ENCODE data around the gene GTPBP4.

The GTPBP4 gene

DNA sequence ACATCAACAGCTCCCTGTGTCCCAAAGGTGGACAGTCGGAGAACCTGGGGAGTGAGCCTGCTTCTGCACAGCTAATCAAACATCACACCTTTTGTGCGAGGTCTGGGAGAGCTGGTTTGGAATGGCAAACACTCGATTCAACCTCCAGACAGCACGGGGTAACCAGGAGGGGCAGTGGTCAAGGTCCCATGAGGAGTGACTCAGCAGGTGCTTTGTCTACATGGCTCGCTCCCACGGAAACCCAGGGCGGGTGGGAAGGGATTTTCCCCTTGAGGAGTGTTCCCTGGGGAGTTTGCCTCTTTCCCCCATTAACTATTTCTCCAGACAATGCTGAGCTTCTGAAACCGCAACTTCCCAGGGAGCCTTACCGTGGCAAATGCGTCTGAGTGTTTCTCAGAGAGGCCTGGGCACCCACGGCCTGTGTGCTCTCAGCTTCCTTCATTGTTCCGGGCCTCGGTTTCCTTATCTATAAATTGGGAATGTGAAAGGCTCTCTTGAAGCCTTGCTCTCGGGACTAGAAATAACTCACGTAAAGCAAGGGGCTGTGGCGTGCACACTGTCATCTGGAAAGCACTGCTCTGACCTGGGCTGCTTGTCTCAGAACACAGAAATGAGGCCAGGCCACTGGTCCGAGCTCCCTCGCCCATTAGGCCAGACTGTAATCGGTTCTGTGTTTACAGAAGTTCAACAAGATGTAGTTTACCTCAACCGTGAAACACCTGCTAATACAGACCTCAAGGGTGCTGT is 14.0 kb upstream of the GTPBP4 start:
- Histone ChIP-seq H4K8ac (ENCODE audit: low read depth, low read length) (no peak overlapping the region), H3K36me3 (ENCODE audit: control insufficient read depth, insufficient read depth, low read length) (no peaks in the 10 kb centered on the region), H3K4me2 (ENCODE audit: low read length) (no peak overlapping the region), H3K79me1 (ENCODE audit: low read length) (no peaks in the 10 kb centered on the region), H2BK5ac (ENCODE audit: low read length) (no peak overlapping the region), H2BK15ac (replicated peaks; ENCODE audit: low read depth) (no peak overlapping the region), H3K9ac (ENCODE audit: low read length) (no peak overlapping the region), H3K79me2 (ENCODE audit: control insufficient read depth, insufficient read depth, low read length) (no peaks in the 10 kb centered on the region), H3K18ac (ENCODE audit: low read length) (no peak overlapping the region), H3K27ac (ENCODE audit: low read depth, low read length) (no peak overlapping the region), H3K4ac (ENCODE audit: low read depth, low read length) (no peak overlapping the region), H4K5ac (ENCODE audit: low read length) (no peak overlapping the region), H3K4me3 (ENCODE audit: low read length) (no peak overlapping the region), H3K23ac (ENCODE audit: low read length) (no peak overlapping the region), H3K56ac (ENCODE audit: low read length) (no peak overlapping the region), H2BK120ac (ENCODE audit: low read depth, low read length) (no peak overlapping the region), H3K4me1 (ENCODE audit: control insufficient read depth, low read depth, low read length) (peaks cover 2% of the 10 kb centered on the region), H3K27me3 (ENCODE audit: insufficient read depth, low read length, poor library complexity) (no peaks in the 10 kb centered on the region), H2AK5ac (ENCODE audit: low read length) (no peak overlapping the region)
- WGBS (ENCODE audit: extremely low coverage, insufficient coverage, low lambda C conversion rate), result no CpG with 5 or more reads among the region's 20 CpGs
- DNase-seq, result peak; percentile 67

- DNase-seq, result no peak
- Histone ChIP-seq H3K4me3 (ENCODE audit: low read length) (no peak overlapping the region), H3K4me1 (ENCODE audit: control insufficient read depth, low read depth, low read length) (peaks cover 2% of the 10 kb centered on the region), H2BK120ac (ENCODE audit: low read depth, low read length) (no peak overlapping the region), H3K79me1 (ENCODE audit: low read length) (no peaks in the 10 kb centered on the region), H3K27ac (ENCODE audit: low read depth, low read length) (no peak overlapping the region), H3K36me3 (ENCODE audit: control insufficient read depth, insufficient read depth, low read length) (no peaks in the 10 kb centered on the region), H2BK15ac (replicated peaks; ENCODE audit: low read depth) (no peak overlapping the region), H2AK5ac (ENCODE audit: low read length) (no peak overlapping the region), H3K4ac (ENCODE audit: low read depth, low read length) (no peak overlapping the region), H4K5ac (ENCODE audit: low read length) (no peak overlapping the region), H3K9ac (ENCODE audit: low read length) (no peak overlapping the region), H3K79me2 (ENCODE audit: control insufficient read depth, insufficient read depth, low read length) (no peaks in the 10 kb centered on the region), H3K23ac (ENCODE audit: low read length) (no peak overlapping the region), H3K56ac (ENCODE audit: low read length) (no peak overlapping the region), H3K27me3 (ENCODE audit: insufficient read depth, low read length, poor library complexity) (no peaks in the 10 kb centered on the region), H4K8ac (ENCODE audit: low read depth, low read length) (no peak overlapping the region), H2BK5ac (ENCODE audit: low read length) (no peak overlapping the region), H3K18ac (ENCODE audit: low read length) (no peak overlapping the region), H3K4me2 (ENCODE audit: low read length) (no peak overlapping the region)
- no CpG with 5 or more reads among the region's 5 CpGs for WGBS (ENCODE audit: extremely low coverage, insufficient coverage, low lambda C conversion rate)
These were observed 13.5 kb upstream of the GTPBP4 start for GRCh38 chr10:974785-975074.

- no peak overlapping the region for H4K5ac ChIP-seq (ENCODE audit: low read length)
- DNase-seq, result no peak
- H2BK5ac ChIP-seq (ENCODE audit: low read length), result no peak overlapping the region
- H3K56ac ChIP-seq (ENCODE audit: low read length), result no peak overlapping the region
- H3K36me3 ChIP-seq (ENCODE audit: control insufficient read depth, insufficient read depth, low read length), result no peaks in the 10 kb centered on the region
- H3K9ac ChIP-seq (ENCODE audit: low read length), result no peak overlapping the region
- no peak overlapping the region for H3K4ac ChIP-seq (ENCODE audit: low read depth, low read length)
- H3K23ac ChIP-seq (ENCODE audit: low read length), result no peak overlapping the region
- no peaks in the 10 kb centered on the region for H3K79me1 ChIP-seq (ENCODE audit: low read length)
- peaks cover 2% of the 10 kb centered on the region for H3K4me1 ChIP-seq (ENCODE audit: control insufficient read depth, low read depth, low read length)
- no peak overlapping the region for H4K8ac ChIP-seq (ENCODE audit: low read depth, low read length)
- no peak overlapping the region for H2BK120ac ChIP-seq (ENCODE audit: low read depth, low read length)
- no peak overlapping the region for H2AK5ac ChIP-seq (ENCODE audit: low read length)
- no CpG with 5 or more reads among the region's 22 CpGs for WGBS (ENCODE audit: extremely low coverage, insufficient coverage, low lambda C conversion rate)
- H3K27ac ChIP-seq (ENCODE audit: low read depth, low read length), result no peak overlapping the region
- H3K18ac ChIP-seq (ENCODE audit: low read length), result no peak overlapping the region
- no peak overlapping the region for H3K4me3 ChIP-seq (ENCODE audit: low read length)
- no peaks in the 10 kb centered on the region for H3K27me3 ChIP-seq (ENCODE audit: insufficient read depth, low read length, poor library complexity)
- H2BK15ac ChIP-seq (replicated peaks; ENCODE audit: low read depth), result no peak overlapping the region
- no peak overlapping the region for H3K4me2 ChIP-seq (ENCODE audit: low read length)
- H3K79me2 ChIP-seq (ENCODE audit: control insufficient read depth, insufficient read depth, low read length), result no peaks in the 10 kb centered on the region
These were observed 11.9 kb upstream of the GTPBP4 start for GRCh38 chr10:976316-976715.

DNA sequence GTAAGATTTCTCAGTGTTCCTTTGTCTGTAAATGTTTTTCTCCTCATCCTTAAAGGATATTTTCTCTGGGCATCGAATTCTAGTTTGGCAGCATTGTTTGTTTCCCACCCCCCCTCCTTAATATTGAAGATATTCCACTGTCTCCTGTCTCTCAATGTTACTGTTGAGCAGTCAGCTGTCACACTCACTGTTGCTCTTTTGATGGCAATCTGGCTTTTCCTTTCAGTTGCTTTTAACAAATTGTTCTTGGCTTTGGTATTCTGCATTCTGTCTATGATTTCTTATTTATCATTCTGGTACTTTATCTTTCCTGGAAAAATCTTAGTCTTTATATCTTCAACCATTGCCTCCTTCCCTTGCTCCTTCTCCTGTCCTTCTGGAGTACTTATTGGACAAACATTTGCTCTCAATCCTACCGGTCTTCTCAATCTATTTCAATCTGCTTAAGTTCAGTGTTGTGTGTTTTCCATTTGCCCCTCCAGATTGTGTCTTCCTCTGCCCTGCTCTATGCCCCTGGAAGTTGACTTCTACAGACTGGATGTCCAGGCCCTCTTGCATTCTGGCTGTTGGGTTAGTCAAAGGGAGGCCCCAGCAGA is 9.3 kb upstream of the GTPBP4 start:
- WGBS (ENCODE audit: extremely low coverage, insufficient coverage, low lambda C conversion rate), result no CpG with 5 or more reads among the region's 2 CpGs
- no peak overlapping the region for H2AK5ac ChIP-seq (ENCODE audit: low read length)
- no peak overlapping the region for H2BK5ac ChIP-seq (ENCODE audit: low read length)
- H3K18ac ChIP-seq (ENCODE audit: low read length), result no peak overlapping the region
- no peak overlapping the region for H3K4me2 ChIP-seq (ENCODE audit: low read length)
- no peaks in the 10 kb centered on the region for H3K79me2 ChIP-seq (ENCODE audit: control insufficient read depth, insufficient read depth, low read length)
- H3K4me1 ChIP-seq (ENCODE audit: control insufficient read depth, low read depth, low read length), result peaks cover under 1% of the 10 kb centered on the region
- H3K36me3 ChIP-seq (ENCODE audit: control insufficient read depth, insufficient read depth, low read length), result no peaks in the 10 kb centered on the region
- no peak overlapping the region for H3K56ac ChIP-seq (ENCODE audit: low read length)
- H3K23ac ChIP-seq (ENCODE audit: low read length), result no peak overlapping the region
- H4K8ac ChIP-seq (ENCODE audit: low read depth, low read length), result no peak overlapping the region
- no peaks in the 10 kb centered on the region for H3K27me3 ChIP-seq (ENCODE audit: insufficient read depth, low read length, poor library complexity)
- no peak overlapping the region for H2BK15ac ChIP-seq (replicated peaks; ENCODE audit: low read depth)
- H3K79me1 ChIP-seq (ENCODE audit: low read length), result no peaks in the 10 kb centered on the region
- H3K27ac ChIP-seq (ENCODE audit: low read depth, low read length), result no peak overlapping the region
- no peak overlapping the region for H3K4ac ChIP-seq (ENCODE audit: low read depth, low read length)
- H3K9ac ChIP-seq (ENCODE audit: low read length), result no peak overlapping the region
- DNase-seq, result no peak
- no peak overlapping the region for H3K4me3 ChIP-seq (ENCODE audit: low read length)
- no peak overlapping the region for H2BK120ac ChIP-seq (ENCODE audit: low read depth, low read length)
- no peak overlapping the region for H4K5ac ChIP-seq (ENCODE audit: low read length)

- no peak for DNase-seq
- H4K8ac ChIP-seq (ENCODE audit: low read depth, low read length), result no peak overlapping the region
- no peaks in the 10 kb centered on the region for H3K79me2 ChIP-seq (ENCODE audit: control insufficient read depth, insufficient read depth, low read length)
- no peak overlapping the region for H2BK120ac ChIP-seq (ENCODE audit: low read depth, low read length)
- H3K27ac ChIP-seq (ENCODE audit: low read depth, low read length), result no peak overlapping the region
- no peaks in the 10 kb centered on the region for H3K36me3 ChIP-seq (ENCODE audit: control insufficient read depth, insufficient read depth, low read length)
- no peak overlapping the region for H3K9ac ChIP-seq (ENCODE audit: low read length)
- no CpG with 5 or more reads among the region's 5 CpGs for WGBS (ENCODE audit: extremely low coverage, insufficient coverage, low lambda C conversion rate)
- no peak overlapping the region for H2AK5ac ChIP-seq (ENCODE audit: low read length)
- no peak overlapping the region for H3K56ac ChIP-seq (ENCODE audit: low read length)
- H3K18ac ChIP-seq (ENCODE audit: low read length), result no peak overlapping the region
- no peaks in the 10 kb centered on the region for H3K27me3 ChIP-seq (ENCODE audit: insufficient read depth, low read length, poor library complexity)
- no peak overlapping the region for H3K23ac ChIP-seq (ENCODE audit: low read length)
- no peak overlapping the region for H3K4me3 ChIP-seq (ENCODE audit: low read length)
- H3K4me2 ChIP-seq (ENCODE audit: low read length), result no peak overlapping the region
- no peaks in the 10 kb centered on the region for H3K4me1 ChIP-seq (ENCODE audit: control insufficient read depth, low read depth, low read length)
- no peaks in the 10 kb centered on the region for H3K79me1 ChIP-seq (ENCODE audit: low read length)
- no peak overlapping the region for H3K4ac ChIP-seq (ENCODE audit: low read depth, low read length)
- no peak overlapping the region for H2BK5ac ChIP-seq (ENCODE audit: low read length)
- H4K5ac ChIP-seq (ENCODE audit: low read length), result no peak overlapping the region
- no peak overlapping the region for H2BK15ac ChIP-seq (replicated peaks; ENCODE audit: low read depth)
These were observed 7.7 kb upstream of the GTPBP4 start for GRCh38 chr10:980468-981093.

All from mesendoderm (in vitro differentiated cells).